Trophoblast cell (in vitro differentiated cells and primary cell): Measurements from ENCODE around the gene GNB1.
A peak's percentile ranks its signal among the peaks of the same experiment; 100 is the strongest.

Source experiments
- DNase-seq, 2 donors: peaks; one replicate each; pipeline ENCODE4 v3.0.0-alpha.2; 2016
- H2AFZ ChIP-seq: 2 replicates; pipeline ENCODE4 v1.6.1; 2013; ENCODE audit warnings: low read length, moderate library complexity, mild to moderate bottlenecking; ENCODE audit not compliant: insufficient read depth, poor library complexity
- H2AK5ac ChIP-seq: 2 replicates; pipeline ENCODE4 v1.6.1; 2013; ENCODE audit warnings: mild to moderate bottlenecking, low read length
- H2BK120ac ChIP-seq: 2 replicates; pipeline ENCODE4 v1.6.1; 2013; ENCODE audit warnings: low read length, mild to moderate bottlenecking, moderate library complexity; ENCODE audit not compliant: insufficient read depth, poor library complexity
- H2BK12ac ChIP-seq: 2 replicates; pipeline ENCODE4 v1.6.1; 2013; ENCODE audit warnings: mild to moderate bottlenecking, low read length, moderate library complexity
- H2BK5ac ChIP-seq: 2 replicates; pipeline ENCODE4 v1.6.1; 2013; ENCODE audit warnings: low read length, low read depth, moderate library complexity, mild to moderate bottlenecking; ENCODE audit not compliant: poor library complexity
- H3K14ac ChIP-seq: 2 replicates; pipeline ENCODE4 v1.6.1; 2013; ENCODE audit warnings: mild to moderate bottlenecking, low read length
- H3K18ac ChIP-seq: 2 replicates; pipeline ENCODE4 v1.6.1; 2013; ENCODE audit warnings: mild to moderate bottlenecking, low read length
- H3K23ac ChIP-seq: 2 replicates; pipeline ENCODE4 v1.6.1; 2013; ENCODE audit warnings: low read length
- H3K27ac ChIP-seq: 2 replicates; pipeline ENCODE4 v1.5.1; 2013; ENCODE audit warnings: low read depth, mild to moderate bottlenecking, inconsistent platforms, low read length, moderate library complexity
- H3K27me3 ChIP-seq: 2 replicates; pipeline ENCODE4 v1.6.1; 2013; ENCODE audit warnings: inconsistent platforms, mild to moderate bottlenecking, low read length, moderate library complexity; ENCODE audit not compliant: insufficient read depth
- H3K36me3 ChIP-seq, 2 experiments: 1 replicate in 1 of 2; 2 replicates in 1 of 2; pipeline ENCODE4 v1.6.1; 2013; ENCODE audit warnings: low read length in 2 of 2, mild to moderate bottlenecking in 2 of 2, moderate library complexity in 1 of 2; ENCODE audit not compliant: insufficient read depth in 2 of 2, control insufficient read depth in 1 of 2
- H3K4ac ChIP-seq: 2 replicates; pipeline ENCODE4 v1.6.1; 2013; ENCODE audit warnings: low read depth, mild to moderate bottlenecking, low read length, moderate library complexity
- H3K4me1 ChIP-seq, 2 experiments: 1 replicate in 1 of 2; 2 replicates in 1 of 2; pipeline ENCODE4 v1.6.1; 2013; ENCODE audit warnings: low read length in 2 of 2, mild to moderate bottlenecking in 2 of 2, moderate library complexity in 1 of 2; ENCODE audit not compliant: insufficient read depth in 2 of 2, control insufficient read depth in 1 of 2
- H3K4me2 ChIP-seq: 2 replicates; pipeline ENCODE4 v1.6.1; 2013; ENCODE audit warnings: inconsistent platforms, mild to moderate bottlenecking, low read length, moderate library complexity
- H3K4me3 ChIP-seq: 2 replicates; pipeline ENCODE4 v1.5.1; 2013; ENCODE audit warnings: mild to moderate bottlenecking, low read depth, low read length, inconsistent platforms
- H3K79me1 ChIP-seq: one replicate; pipeline ENCODE4 v1.6.1; 2013; ENCODE audit warnings: low read length
- H3K79me2 ChIP-seq: 2 replicates; pipeline ENCODE4 v1.6.1; 2013; ENCODE audit warnings: low read length, mild to moderate bottlenecking; ENCODE audit not compliant: control insufficient read depth, insufficient read depth, poor library complexity
- H3K9ac ChIP-seq: 2 replicates; pipeline ENCODE4 v1.6.1; 2013; ENCODE audit warnings: mild to moderate bottlenecking, low read length
- H3K9me3 ChIP-seq: 2 replicates; pipeline ENCODE4 v1.6.1; 2013; ENCODE audit warnings: low read depth, mild to moderate bottlenecking, control low read depth, inconsistent platforms, low read length; ENCODE audit not compliant: insufficient read depth
- H4K12ac ChIP-seq: 2 replicates; pipeline ENCODE4 v1.6.1; 2013; ENCODE audit warnings: low read depth, mild to moderate bottlenecking, low read length, moderate library complexity
- H4K8ac ChIP-seq: 2 replicates; pipeline ENCODE4 v1.6.1; 2013; ENCODE audit warnings: low read depth, mild to moderate bottlenecking, low read length, moderate library complexity
- H4K91ac ChIP-seq: one replicate; pipeline ENCODE4 v1.6.1; 2013; ENCODE audit warnings: low read depth, mild to moderate bottlenecking, low read length, moderate library complexity
- whole genome bisulfite sequencing: extraction: QIAGEN DNeasy Blood & Tissue Kit; methylation state at CpG from one replicate; pipeline ENCODE4 v1.1.7; 2013; ENCODE audit warnings: missing lambda C conversion rate; ENCODE audit not compliant: insufficient read length, insufficient coverage; ENCODE audit errors: extremely low coverage; 5-methylcytosine and 5-hydroxymethylcytosine counted together

Gene GNB1

GRCh38 chr1:1797731-1798341 is 93.1 kb downstream of the GNB1 start:
- Histone ChIP-seq H3K18ac (no peak overlapping the region), H3K23ac (no peak overlapping the region), H2BK12ac (no peak overlapping the region), H3K4ac (no peak overlapping the region), H4K91ac (no peak overlapping the region), H3K4me1 (peaks cover 0 to 4% of the 10 kb centered on the region in 2 experiments), H3K36me3 (peaks cover 43 to 65% of the 10 kb centered on the region in 2 experiments), H2BK5ac (no peak overlapping the region), H4K8ac (no peak overlapping the region), H4K12ac (no peak overlapping the region), H2AFZ (no peak overlapping the region), H3K79me2 (no peaks in the 10 kb centered on the region), H3K79me1 (no peaks in the 10 kb centered on the region), H2BK120ac (no peak overlapping the region), H2AK5ac (no peak overlapping the region), H3K14ac (no peak overlapping the region), H3K4me3 (no peak overlapping the region), H3K4me2 (no peak overlapping the region), H3K27ac (no peak overlapping the region), H3K9ac (no peak overlapping the region), H3K27me3 (no peaks in the 10 kb centered on the region), H3K9me3 (no peaks in the 10 kb centered on the region)
- no peak for DNase-seq
- no CpG with 5 or more reads among the region's 11 CpGs for WGBS

- H4K8ac ChIP-seq = no peak overlapping the region
- H4K12ac ChIP-seq = no peak overlapping the region
- no peak overlapping the region for H3K4me2 ChIP-seq
- no peak overlapping the region for H3K4ac ChIP-seq
- H2BK12ac ChIP-seq = no peak overlapping the region
- H3K18ac ChIP-seq = no peak overlapping the region
- no peak for DNase-seq
- H3K79me2 ChIP-seq = no peaks in the 10 kb centered on the region
- H2AFZ ChIP-seq = no peak overlapping the region
- no peaks in the 10 kb centered on the region for H3K79me1 ChIP-seq
- no peak overlapping the region for H3K14ac ChIP-seq
- H3K36me3 ChIP-seq = peaks cover 51 to 66% of the 10 kb centered on the region in 2 experiments
- no peaks in the 10 kb centered on the region for H3K9me3 ChIP-seq
- H3K23ac ChIP-seq = no peak overlapping the region
- no peak overlapping the region for H4K91ac ChIP-seq
- H3K27ac ChIP-seq = no peak overlapping the region
- no peak overlapping the region for H2BK5ac ChIP-seq
- no peak overlapping the region for H3K9ac ChIP-seq
- H2AK5ac ChIP-seq = no peak overlapping the region
- H3K4me1 ChIP-seq = peaks cover 0 to 4% of the 10 kb centered on the region in 2 experiments
- no peaks in the 10 kb centered on the region for H3K27me3 ChIP-seq
- no peak overlapping the region for H3K4me3 ChIP-seq
- WGBS = no CpG with 5 or more reads among the region's 5 CpGs
- no peak overlapping the region for H2BK120ac ChIP-seq
Measured at GRCh38 chr1:1796466-1796865, 94.4 kb downstream of the GNB1 start.

- DNase-seq = no peak
- no peak overlapping the region for H4K91ac ChIP-seq
- H4K12ac ChIP-seq = no peak overlapping the region
- WGBS = no CpG with 5 or more reads among the region's 10 CpGs
- peak overlapping the region; percentile 7 for H3K18ac ChIP-seq
- H3K4me3 ChIP-seq = no peak overlapping the region
- no peak overlapping the region for H3K4ac ChIP-seq
- H3K9ac ChIP-seq = no peak overlapping the region
- H3K27ac ChIP-seq = no peak overlapping the region
- H3K23ac ChIP-seq = no peak overlapping the region
- no peak overlapping the region for H2BK120ac ChIP-seq
- no peak overlapping the region for H2AK5ac ChIP-seq
- H2AFZ ChIP-seq = no peak overlapping the region
- H3K4me2 ChIP-seq = no peak overlapping the region
- no peaks in the 10 kb centered on the region for H3K79me2 ChIP-seq
- H2BK12ac ChIP-seq = no peak overlapping the region
- no peak overlapping the region for H3K14ac ChIP-seq
- no peaks in the 10 kb centered on the region for H3K79me1 ChIP-seq
- H4K8ac ChIP-seq = no peak overlapping the region
- H3K27me3 ChIP-seq = no peaks in the 10 kb centered on the region
- H3K9me3 ChIP-seq = no peaks in the 10 kb centered on the region
- H3K4me1 ChIP-seq = peaks cover 0 to 4% of the 10 kb centered on the region in 2 experiments
- H2BK5ac ChIP-seq = no peak overlapping the region
- peaks cover 59 to 71% of the 10 kb centered on the region in 2 experiments for H3K36me3 ChIP-seq
Measured at GRCh38 chr1:1794999-1795398, 95.9 kb downstream of the GNB1 start.

GRCh38 chr1:1793481-1794244 is 97.2 kb downstream of the GNB1 start:
- Histone ChIP-seq H3K27me3 (no peaks in the 10 kb centered on the region), H2BK5ac (no peak overlapping the region), H3K4ac (no peak overlapping the region), H3K23ac (no peak overlapping the region), H4K12ac (no peak overlapping the region), H3K4me2 (no peak overlapping the region), H3K36me3 (peaks cover 70 to 79% of the 10 kb centered on the region in 2 experiments), H3K79me2 (no peaks in the 10 kb centered on the region), H4K91ac (no peak overlapping the region), H3K27ac (no peak overlapping the region), H2BK12ac (no peak overlapping the region), H3K18ac (no peak overlapping the region), H3K9me3 (no peaks in the 10 kb centered on the region), H4K8ac (no peak overlapping the region), H3K9ac (no peak overlapping the region), H2BK120ac (no peak overlapping the region), H3K14ac (no peak overlapping the region), H2AK5ac (no peak overlapping the region), H3K79me1 (no peaks in the 10 kb centered on the region), H2AFZ (no peak overlapping the region), H3K4me3 (peak overlapping the region; percentile 2), H3K4me1 (no peaks in the 10 kb centered on the region)
- DNase-seq = no peak
- WGBS = no CpG with 5 or more reads among the region's 17 CpGs
